HL-60/S4 treated with retinoic acid at 250 ng/mL for 4 days and 3 days (cell line): ENCODE measurements around the gene GUK1.
"Not testable (repeated sequence)": the region's sequence is repeated elsewhere in the genome, so short reads cannot be mapped to it uniquely, and the experiment has no call there.

Experiments used
- in situ Hi-C: fragments of 300-500 bp; cut with MboI; formaldehyde crosslinking; loops from 2 replicates; pipeline ENCODE4 v1.7.0; 2022; ENCODE audit warnings: low sequenced_read_pairs

Gene GUK1

DNA sequence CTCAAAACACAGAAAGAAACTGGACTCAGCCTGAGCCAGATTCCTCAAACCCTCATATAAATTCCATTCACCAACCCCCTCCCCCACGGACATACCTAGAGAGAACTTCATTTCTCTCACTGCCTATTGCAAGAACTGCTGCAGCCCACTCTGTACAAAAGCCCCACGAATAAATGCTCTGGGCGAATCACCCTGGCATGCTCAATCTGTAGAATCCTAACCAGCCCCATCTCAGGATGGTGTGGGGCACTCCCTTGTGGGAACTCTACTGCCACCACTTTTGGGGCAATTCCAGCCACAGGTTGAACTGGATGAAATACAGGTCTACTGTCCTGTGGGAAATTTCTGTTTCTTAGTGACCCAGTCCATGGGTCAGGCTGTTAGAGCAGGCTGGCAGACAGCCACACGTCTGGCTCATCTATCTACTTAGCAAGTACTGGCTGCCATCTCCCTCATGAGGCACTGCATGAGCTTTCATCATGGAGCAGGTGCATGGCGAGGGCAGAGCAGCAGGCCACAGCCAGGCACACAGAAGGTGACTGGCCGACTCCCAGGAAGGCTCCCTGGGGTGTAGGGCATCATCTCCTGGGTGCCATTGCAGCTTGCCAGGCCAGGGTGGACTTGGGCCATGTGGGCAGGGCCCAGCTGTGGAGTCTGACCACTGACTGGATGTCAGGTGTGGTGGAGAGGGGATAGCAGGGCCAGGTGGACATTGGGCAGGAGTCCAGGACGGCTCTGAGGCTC is 35.4 kb upstream of the GUK1 start:
- in situ Hi-C loops, result no loop called here

DNA sequence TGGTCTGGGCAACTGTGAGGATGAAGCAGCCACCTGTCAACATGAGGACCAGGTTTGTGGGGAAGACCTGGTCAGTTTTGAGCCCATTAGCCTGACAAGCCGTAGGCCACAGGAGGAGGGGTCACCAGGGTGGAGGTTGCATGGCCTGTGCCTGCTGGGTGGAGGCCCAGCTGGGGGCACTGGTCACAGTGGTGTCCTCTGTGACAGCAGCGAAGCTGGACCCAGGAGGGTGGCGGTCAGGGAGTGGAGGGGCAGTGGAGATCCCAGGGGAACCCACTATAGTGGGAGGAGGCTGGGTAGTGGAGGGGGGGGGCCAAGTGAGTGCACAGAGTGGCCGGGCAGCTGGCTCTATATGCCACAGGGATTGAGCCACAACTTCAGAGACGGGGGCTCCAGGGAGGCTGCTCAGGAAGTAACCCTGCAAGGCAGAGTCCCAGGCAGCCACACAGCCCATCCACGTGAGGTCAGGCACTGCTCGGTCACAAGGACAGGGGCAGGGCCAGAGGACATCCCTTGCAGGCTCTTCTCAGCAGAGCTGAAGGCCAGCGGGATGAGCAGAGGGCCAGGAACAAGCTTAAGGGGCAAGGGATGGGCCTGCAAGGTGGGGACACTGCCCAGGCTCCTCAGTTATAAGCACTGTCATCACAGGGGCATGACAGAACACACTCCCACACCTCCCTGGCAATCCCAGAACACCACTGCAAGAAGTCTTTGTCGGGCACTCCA is 34.6 kb upstream of the GUK1 start:
- in situ Hi-C loops, result no loop called here

DNA sequence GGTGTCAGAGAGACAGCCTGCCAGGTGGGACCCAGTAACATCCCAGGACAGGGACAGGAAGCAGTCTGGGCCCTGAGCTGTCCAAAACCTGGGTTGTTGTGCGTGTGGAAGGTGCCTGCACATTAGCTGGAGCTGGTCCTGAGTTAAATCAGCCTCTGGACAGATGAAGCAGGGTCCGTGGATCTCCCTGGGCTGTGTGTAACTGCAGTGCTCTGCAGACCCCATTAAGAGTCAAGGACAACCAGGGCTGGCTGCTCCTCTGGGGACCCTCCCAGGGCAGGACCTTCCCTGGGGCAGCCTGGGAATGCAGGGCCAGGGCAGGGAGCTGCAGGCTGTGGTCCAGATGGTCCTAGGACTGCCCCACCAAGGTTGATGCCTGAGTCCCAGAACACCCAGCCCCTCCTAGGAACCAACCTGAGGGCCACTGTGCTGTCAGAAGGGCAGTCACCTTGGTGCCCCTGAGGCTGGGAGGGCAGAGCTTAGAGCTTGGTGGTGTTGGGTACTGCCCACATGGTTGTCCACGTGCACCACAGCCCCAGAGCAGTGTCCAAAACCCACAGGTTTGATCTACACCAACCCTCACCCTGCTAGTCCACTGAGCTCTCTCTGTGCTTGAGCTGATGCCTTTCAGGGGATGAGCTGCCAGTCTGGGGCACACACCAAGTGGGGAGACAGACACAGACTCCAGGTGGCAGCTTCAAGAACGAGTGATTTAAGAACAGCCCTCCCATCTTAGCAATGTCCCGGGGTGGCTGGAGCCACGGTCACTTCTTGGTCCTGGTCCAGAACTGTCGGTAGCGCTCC is 33.9 kb upstream of the GUK1 start:
- in situ Hi-C loops, result no loop called here

GRCh38 chr1:228106800-228107054 is 33.4 kb upstream of the GUK1 start:
- in situ Hi-C loops, result no loop called here

GRCh38 chr1:228107636-228108035 is 32.4 kb upstream of the GUK1 start:
- in situ Hi-C loops, result no loop called here

DNA sequence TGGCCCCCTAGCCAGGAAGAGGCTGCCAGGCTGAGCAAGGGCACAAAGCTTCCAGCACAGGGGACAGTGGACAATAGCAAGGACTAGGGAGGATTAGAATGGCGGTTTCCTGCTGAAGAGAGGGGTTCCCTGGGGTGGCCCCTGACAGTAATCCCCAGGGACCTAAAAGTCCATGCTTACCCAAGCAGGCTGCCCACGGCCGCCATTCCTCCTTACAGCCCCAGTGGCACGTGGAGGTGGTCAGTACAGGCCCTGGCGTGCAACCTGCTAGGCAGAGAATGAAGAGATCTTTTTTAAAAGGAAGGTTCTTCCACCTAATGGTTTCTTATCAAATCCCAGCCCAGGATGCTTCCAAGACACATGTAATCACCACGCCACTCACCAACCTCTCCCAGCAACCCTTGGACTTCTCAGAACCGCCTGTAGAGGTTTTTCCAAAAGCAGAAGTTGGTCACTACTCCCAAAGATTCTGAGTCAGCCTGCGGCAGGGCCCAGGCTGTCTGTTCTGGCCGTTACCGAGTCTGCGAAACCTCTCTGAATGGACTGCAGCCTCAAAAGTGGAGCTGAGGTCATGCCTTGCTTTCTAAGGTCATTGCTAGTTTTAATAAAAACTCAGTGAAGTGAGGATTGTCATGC is 31.9 kb upstream of the GUK1 start:
- in situ Hi-C loops, result no loop called here

GRCh38 chr1:228108742-228109072 is 31.4 kb upstream of the GUK1 start:
- in situ Hi-C loops, result no loop called here

DNA sequence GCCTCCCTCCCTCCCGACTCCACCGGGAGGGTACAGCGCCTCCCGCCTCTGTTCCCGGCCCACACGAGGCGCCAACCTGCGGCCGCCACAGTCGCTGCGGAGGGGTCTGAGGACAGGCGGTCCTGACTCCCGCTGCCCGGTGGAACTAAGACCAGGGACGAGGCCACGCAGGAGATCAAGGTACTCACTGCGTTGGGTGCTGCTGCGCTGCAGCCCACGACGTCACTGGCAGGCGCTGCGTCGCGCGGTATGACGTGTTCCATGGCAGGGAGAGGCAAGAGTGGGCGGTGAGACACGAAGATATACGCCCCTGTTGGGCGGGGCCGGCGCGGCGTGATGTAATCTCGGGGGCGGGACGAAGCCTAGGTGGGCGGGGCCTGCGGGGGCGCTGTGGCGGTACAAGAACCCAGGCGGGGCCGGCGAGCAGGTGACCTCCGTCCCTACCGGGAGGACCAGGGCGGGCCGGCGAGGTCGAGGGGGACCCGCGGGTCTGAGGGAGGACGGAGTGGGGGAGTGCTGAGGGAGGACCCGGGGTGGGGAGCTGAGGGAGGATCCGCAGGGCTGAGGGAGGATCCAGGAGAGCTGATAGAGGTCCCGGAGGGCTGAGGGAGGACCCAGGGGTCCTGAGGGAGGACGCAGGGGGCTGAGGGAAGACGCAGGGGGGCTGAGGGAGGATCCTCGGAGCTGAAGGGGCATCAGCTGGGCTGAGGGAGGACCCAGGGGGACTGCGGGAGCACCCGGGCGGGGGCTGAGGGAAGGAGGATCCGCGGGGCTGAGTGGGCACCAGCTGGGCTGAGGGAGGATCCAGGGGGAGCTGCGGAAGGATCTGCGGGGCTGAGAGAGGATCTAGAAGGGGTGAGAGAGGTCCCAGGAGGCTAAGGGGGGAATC is 30.8 kb upstream of the GUK1 start, which contains the start of gene MRPL55:
Gene MRPL55, minus strand, starts transcription at position 227 of the 889 bp plus-strand sequence. CDS start 1,039 bp downstream, outside the sequence.
- in situ Hi-C loops, result no loop called here

DNA sequence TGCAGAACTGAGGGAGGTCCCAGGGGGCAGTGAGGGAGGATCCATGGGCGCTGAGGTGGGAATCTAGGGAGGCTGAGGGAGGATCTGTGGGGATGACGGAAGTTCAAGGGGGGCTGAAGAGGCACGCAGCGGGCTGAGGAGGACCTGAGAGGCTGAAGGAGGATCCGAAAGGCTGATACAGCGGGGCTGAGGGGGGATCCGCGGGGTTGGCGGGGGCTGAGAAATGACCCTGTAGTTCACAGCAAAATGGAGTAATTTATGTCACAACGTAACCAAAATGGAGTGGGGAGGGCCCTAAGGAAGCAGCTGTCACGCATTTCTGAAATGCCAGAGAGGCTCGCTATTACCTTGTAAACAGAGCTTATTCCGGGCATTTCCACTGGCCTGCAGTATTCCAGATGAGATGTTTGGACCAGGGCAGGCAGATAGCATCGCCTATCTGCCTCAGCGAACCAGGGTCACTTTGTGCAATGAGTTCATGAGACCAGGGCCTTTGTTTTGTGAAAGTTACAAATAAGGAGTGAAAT is 30.1 kb upstream of the GUK1 start:
- in situ Hi-C loops, result no loop called here

GRCh38 chr1:228110556-228110955 is 29.5 kb upstream of the GUK1 start:
- in situ Hi-C loops, result no loop called here

GRCh38 chr1:228111315-228111714 is 28.8 kb upstream of the GUK1 start:
- in situ Hi-C loops, result not testable (repeated sequence)

DNA sequence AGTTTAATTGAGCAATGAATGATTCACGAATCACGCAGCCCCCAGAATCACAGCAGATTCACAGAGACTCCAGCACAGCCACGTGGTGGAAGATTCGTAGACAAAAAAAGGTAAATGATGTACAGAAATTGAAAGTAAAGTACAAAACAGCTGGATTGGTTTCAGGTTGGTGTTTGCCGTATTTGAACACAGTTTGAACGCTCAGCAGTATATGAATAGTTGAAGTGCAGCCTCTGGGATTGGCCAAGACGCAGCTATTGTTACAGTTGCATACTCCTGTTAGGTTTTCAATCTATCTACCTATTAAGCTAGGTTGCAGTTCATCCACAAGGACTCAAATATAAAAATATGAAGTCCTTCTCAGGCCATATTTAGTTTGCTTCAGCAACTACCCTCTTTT is 27.9 kb upstream of the GUK1 start:
- in situ Hi-C loops, result no loop called here

GRCh38 chr1:228112617-228113016 is 27.5 kb upstream of the GUK1 start:
- in situ Hi-C loops, result no loop called here

GRCh38 chr1:228114827-228115226 is 25.3 kb upstream of the GUK1 start:
- in situ Hi-C loops, result no loop called here

- in situ Hi-C loops, result no loop called here
These were observed 22.7 kb upstream of the GUK1 start for GRCh38 chr1:228117335-228117734.

GRCh38 chr1:228118040-228118439 is 22.0 kb upstream of the GUK1 start:
- in situ Hi-C loops, result no loop called here

- in situ Hi-C loops, result no loop called here
These were observed 19.7 kb upstream of the GUK1 start for GRCh38 chr1:228120351-228120750.

DNA sequence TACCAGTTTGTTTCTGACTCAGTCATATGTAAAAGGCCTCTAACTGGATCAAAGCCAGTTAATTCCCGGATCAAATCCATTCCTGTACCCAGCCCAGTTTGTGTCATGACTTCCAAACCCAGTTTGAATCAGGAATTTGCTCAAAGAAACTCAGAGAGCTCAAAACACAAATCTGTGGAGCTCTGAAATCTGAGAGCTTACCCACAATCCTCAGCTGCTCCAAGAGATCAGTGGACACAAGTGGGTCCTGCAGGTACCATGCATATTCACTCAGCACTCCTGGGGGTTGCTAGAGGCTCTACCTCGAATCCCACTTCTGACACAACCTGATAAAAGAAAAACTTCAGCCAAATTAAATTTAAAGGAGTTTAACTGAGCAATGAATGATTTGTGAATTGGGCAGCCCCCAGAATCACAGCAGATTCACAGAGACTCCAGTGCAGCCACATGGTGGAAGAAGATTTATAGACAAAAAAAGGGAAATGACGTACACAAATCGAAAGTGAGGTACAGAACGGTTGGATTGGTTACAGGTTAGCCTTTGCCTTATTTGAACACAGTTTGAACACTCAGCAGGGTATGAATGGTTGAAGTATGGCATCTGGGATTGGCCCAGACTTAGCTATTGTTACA is 19.1 kb upstream of the GUK1 start:
- in situ Hi-C loops, result no loop called here

DNA sequence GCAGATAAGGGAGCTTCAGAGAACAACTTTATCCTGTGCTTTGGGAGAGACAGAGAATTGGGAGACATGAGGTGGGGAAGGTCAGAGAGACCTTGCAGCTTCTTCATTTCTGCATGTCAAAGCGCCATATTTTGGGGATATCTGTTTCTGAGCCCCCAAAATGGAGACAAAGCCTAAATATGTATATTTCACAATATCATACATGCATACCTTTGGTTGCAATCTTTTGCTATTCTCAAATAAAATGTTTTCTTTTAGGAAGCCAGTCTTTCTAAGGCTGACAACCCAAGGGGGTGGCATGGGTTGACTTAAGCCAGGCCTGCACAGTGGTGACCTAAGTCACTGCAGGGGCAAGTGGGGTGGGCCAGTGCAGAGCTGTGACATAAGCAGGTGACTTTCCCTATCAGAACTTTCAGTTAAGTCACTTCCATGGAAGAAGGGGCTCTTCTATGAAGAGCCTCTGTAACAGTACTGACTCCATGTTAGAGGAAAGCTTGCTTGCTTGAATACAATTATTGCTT is 17.1 kb upstream of the GUK1 start:
- in situ Hi-C loops, result no loop called here

- in situ Hi-C loops, result no loop called here
These were observed 16.6 kb upstream of the GUK1 start for GRCh38 chr1:228123505-228123904.
